GM21526 (cell line): ENCODE measurements around the gene PDE4DIP.
"Not testable (repeated sequence)": the region's sequence is repeated elsewhere in the genome, so short reads cannot be mapped to it uniquely, and the experiment has no call there.

Source experiments
- ATAC-seq: cut with Tn5 transposase; IDR thresholded peaks from one replicate; pipeline ENCODE4 v1.9.1; 2021; ENCODE audit warnings: moderate library complexity; ENCODE audit not compliant: unreplicated experiment, low FRiP score

PDE4DIP gene

DNA sequence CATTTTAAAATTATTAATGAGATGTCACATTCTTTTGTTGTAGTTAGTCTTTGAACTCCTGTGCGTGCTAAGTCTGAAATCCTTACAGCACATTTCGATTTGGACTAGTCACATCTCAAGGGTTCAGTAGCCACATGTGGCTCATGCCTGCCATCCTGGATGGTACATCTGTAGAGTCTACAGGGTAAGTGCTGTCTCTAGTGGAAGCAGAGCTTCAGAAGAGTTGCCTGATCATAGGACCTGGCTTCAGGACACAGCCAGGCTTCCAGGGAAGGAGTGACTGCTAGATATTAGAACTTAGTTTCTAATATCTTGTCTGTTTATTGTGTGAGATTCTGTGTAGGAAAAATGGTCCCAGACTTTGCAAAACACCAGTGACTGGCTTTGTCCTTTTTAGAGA, 72.0 kb downstream of the PDE4DIP start:
- ATAC-seq: not testable (repeated sequence)

DNA sequence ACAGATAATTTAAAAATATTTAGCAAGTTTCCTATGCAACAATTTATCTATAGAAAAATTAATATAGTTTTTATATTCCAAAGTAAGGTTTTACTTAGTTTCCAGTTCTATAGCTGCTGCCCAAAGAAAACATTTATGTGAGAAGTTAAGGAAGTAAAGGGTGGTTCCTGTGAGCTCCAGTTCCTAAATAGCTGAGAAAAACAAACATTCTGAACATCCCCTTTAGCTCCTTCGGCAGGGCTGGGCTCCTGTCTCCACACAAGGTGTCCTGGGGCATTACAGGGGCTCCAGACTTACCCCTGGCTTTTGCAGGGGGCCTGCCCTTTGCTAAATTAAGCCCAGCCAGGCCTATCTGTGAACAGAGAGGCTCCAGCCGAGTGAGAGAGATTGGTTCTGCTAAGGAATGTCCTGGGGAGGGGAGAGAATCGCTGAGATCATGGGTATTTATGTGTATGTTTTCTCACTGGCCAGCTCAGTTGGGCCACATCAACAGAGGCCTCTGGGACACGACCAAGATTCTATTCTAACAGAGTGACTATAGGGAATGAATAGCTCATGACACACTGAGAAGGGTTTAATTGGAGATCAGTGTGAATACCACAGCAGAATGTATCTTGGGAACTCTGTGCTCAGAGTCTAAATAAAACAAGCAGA, 72.6 kb downstream of the PDE4DIP start:
- not testable (repeated sequence) for ATAC-seq

DNA sequence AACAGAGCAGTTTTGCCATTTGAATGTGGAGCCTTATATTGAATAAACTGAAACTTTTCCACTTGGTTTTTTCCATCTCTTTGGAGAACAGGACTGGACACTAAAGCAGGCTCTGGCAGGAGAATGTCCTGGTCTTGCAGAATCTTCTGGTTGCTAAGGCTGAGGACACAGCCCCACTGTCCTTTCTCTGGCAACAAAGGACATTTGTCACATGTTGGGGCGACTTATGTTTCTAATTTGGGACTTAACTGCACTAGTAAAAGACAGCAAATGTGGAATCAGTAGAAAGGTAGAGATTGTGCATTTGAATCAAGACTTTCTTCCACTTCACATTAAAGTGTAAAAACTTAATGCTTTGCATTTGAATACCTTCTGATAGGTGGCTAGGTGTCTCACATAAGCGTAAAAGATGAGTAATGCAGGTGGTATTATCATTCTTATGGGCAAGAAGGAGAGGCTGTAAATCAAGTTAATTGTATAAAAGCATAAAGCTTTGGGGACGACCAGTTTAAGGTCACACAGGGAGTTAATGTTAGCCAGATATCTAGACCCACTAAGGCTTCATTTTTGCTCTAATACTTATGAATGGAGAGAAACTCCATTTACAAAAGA, 74.7 kb downstream of the PDE4DIP start:
- not testable (repeated sequence) for ATAC-seq

DNA sequence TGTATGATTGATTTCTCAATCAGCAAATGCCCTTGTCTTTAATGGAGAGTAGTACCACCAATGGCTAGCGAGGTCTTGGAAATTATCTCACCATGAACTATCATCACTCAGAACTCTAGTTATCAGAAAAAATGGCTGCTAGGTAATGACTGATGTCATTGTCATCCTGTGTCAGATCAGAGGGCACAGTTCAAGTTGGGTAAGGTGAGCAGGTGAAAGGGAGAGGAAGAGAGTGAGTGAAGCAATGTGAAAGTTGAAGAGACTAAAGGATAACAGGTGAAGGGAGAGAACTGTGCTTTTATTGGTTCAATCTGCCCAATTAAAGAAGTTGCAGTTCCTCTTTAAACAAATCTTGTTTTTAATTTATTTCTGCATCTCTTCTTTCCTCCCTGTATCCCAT, 76.8 kb downstream of the PDE4DIP start:
- not testable (repeated sequence) for ATAC-seq

DNA sequence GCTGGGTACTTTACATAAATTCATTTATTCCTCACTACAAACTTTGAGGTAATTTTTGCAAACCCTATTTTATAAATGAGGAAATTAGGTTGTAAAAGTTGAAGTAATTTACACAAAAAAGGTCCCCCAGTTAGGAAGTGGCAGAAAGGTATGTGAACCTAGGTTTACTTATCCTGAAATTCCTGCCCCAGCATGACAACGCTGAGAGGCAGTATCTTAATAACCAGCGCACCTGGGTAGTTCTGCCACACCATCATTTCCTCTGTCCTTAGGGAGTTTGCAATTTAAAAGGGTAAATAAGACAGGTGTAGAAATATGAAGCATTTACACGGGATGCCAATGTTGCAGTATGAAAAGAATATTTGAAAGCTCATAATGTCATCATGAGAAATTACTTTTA, 79.6 kb downstream of the PDE4DIP start:
- not testable (repeated sequence) for ATAC-seq

DNA sequence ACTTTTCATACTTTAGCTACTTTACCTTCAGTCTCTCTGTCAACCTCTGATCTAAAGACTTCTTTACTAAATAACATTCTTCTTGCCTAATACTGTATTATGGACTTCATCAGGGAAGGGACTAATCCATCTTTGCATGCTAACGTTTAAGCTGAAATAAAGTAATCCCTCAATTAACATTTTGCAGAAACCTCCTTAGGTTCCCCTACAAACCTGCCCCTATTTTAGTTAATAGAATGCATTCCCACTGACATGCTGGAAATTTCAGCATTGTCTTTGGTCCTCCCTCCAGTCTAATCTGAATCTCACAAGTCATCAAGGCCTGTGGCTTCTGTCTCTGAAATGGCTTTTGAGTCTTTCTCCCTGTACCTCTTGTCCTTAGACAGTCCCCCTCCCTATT, 83.4 kb downstream of the PDE4DIP start:
- ATAC-seq: not testable (repeated sequence)

DNA sequence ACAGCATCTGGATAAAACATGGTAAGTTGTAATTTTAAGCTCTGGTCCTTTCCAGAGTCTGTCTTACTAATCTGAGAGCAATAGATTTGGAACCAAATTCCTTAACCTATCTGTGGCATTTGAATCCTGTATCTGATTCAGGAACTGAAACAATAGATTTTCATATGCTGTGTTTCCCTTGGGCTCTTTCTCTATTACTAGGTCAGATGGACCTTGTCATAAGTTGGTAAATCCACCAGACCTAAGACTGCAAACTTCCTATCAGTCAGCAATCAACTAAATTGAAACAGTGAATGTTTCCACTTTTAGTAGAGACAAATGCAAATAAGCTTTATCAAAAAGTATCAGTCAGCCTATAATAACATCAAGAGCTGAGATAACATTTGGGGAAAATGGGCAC, 85.0 kb downstream of the PDE4DIP start:
- ATAC-seq: not testable (repeated sequence)

DNA sequence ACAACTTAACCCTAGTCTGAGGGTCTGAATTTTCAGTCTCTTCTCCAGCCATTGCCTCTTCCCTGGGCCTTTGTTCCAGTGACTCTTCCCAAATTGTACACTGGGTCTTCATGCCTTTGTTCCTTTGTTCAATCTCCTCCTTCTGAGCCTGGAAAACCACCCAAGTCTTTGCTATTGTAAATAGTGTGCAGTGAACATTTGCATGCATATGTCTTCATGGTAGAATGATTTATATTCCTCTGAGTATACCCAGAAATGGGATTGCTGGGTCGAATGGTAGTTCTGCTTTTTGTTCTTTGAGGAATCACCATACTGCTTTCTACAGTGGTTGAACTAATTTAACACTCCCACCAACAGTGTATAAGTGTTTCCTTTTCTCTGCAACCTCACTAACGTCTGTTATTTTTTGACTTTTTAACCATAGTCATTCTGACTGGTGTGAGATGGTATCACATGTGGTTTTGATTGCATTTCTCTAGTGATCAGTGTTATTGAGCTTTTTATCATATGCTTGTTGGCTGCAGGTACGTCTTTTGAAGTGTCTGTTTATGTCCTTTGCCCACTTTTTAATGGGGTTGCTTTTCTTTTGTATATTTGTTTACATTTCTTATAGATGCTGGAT, 91.3 kb downstream of the PDE4DIP start:
- not testable (repeated sequence) for ATAC-seq

DNA sequence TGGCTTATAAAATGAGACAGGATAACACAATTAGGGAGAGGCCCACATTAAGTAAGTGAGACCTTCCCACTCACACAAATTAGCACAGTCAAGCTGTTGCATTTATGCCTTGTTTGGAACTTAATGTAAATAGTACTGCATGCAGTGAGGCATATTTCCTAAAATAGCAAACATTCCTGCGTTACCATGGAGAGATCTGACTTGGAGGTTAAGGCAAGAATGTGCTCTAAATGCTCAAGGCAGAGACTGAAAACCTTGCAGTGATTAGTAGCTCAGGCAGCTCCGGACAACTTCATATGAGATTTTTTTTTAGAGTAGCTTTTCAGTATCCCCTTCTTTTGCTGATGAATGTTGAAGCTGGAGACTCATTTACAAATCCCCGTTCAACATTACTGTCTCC, 98.7 kb downstream of the PDE4DIP start:
- ATAC-seq: not testable (repeated sequence)

DNA sequence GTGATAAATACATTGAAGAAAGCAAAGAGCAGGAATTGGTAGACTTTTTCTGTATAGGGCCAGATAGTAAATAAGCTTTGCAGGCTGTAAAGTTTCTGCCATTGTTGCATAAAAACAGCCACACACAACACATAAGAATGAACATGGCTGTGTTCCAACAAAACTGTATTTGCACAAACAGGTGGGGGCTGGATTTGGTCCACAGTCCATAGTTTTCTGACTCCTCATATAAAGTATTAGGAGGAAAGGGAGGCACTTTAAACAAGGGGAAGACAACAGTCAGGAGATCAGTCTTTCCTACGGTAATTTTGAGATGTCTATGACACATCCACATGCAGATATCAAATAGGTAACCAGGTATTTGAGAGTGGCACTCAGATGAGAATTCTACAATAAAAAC, 100.9 kb downstream of the PDE4DIP start:
- not testable (repeated sequence) for ATAC-seq

DNA sequence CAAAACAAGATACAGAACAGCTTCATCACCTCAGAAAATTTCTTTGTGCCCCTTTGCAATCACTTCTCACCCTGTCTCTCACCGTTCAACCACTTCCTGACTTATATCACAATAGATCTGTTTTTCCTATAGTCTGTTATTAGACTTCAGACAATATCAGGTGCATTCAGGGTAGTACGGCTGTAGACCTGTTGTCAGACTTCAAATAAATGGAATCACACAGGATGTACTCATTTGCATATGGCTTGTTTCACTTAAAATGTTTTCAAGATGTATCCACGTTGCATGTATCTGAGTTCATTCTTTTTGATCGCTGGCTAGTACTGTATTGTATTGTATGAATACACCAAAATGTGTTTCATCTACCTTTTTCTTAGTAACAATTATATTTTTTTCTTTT, 104.5 kb downstream of the PDE4DIP start:
- ATAC-seq: not testable (repeated sequence)

DNA sequence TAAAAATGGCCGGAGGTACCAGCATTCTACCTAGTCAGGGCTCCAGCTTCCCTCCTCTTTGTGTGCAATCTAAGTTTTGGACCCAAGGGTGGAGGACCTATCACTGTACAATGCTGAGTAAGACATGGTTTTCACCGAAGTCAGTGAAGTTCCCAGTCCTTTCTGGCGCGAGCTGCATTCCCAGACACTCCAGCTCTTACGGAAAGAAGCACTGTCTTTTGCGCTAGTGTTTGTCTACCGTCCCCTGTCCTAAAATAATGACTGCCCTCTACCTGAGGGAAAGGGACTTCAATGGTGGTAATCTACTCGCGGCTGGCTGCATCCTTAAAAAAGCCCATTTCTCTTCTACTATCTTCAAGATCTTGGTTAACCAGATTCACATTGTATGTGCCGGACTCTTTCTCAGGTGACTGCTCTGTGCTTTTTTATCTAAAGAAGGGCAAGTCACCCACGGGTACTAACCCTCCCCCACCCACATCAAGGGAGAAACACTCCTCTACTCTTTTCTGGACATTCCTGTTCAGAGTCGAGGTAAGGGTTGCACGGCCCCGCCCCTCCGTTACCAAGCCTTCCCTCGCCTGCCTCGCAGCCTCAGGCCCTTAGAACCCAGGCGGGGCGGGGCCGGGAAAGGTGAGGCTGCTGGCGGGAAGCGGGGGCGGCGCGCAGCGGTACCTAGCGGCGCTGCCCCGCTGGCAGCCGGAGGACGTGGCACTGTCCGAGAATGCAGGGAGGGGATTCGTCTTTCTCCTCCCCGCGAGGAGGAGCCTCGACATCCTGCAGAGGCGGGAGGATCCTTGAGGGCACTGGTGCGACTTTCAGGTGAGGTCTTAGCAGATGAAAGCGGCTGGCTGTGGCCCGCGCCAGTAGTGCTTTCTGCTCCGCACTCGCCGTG, 107.4 kb downstream of the PDE4DIP start:
- ATAC-seq: peak; percentile 53

DNA sequence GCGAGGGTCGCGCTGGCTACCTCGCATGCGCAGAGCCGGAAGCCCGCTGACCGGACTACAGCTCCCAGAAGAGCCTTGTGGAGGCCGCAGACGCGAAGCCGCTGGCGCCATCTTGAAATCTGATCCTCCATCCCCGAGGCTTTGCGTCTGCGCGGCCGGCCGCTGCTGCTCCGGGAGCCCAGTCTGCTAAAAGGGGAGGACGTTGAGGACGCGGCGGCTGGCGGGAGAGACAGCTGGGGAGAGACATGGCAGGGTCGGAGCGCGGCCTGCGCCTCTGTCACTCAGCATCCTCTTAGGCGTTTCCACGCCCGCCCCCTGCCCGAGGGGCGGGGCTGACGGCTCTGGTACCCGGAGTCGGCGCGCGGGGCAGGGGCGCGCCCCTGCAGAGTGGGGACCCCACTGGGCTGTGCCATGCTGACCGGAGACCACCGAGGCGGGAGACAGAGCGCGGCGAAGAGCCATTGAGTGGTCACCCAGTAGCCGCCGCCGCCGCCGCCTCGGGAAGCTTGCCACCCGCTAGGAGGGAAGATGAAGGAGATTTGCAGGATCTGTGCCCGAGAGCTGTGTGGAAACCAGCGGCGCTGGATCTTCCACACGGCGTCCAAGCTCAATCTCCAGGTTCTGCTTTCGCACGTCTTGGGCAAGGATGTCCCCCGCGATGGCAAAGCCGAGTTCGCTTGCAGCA, 108.2 kb downstream of the PDE4DIP start:
- ATAC-seq: peak; percentile 77

DNA sequence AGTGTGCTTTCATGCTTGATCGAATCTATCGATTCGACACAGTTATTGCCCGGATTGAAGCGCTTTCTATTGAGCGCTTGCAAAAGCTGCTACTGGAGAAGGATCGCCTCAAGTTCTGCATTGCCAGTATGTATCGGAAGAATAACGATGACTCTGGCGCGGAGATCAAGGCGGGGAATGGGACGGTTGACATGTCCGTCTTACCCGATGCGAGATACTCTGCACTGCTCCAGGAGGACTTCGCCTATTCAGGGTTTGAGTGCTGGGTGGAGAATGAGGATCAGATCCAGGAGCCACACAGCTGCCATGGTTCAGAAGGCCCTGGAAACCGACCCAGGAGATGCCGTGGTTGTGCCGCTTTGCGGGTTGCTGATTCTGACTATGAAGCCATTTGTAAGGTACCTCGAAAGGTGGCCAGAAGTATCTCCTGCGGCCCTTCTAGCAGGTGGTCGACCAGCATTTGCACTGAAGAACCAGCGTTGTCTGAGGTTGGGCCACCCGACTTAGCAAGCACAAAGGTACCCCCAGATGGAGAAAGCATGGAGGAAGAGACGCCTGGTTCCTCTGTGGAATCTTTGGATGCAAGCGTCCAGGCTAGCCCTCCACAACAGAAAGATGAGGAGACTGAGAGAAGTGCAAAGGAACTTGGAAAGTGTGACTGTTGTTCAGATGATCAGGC, 108.8 kb downstream of the PDE4DIP start:
- ATAC-seq: not testable (repeated sequence)

DNA sequence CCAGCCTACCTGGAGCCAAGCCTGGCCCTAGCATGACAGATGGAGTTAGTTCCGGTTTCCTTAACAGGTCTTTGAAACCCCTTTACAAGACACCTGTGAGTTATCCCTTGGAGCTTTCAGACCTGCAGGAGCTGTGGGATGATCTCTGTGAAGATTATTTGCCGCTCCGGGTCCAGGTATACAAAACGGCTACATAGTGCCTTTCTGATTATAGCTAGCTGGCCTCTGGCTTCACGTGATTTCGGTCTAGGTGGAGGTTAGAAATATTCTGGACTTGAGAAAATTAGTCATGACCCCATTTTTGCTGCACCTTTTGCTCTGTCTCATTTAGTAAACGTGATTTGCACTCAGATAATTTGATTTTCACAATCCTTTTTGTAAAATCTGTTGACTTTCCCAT, 109.5 kb downstream of the PDE4DIP start:
- ATAC-seq: not testable (repeated sequence)

DNA sequence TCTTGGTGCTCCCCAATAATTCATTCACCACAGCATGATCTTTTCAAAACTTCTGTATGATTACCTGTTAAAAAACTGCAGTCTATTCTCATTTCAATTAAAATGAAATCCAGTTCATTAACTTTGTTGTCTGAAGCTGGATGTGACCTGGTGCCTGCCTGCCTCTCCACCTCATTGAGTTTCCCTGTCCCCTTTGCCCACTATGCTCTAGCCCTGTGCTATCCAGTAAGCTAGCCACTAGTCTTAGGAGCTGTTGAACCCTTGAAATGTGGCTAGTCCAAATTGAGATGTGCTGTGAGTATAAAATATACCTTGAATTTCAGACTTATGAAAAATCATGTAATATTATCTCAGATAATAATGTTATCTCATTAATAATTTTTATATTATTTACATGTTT, 114.1 kb downstream of the PDE4DIP start:
- not testable (repeated sequence) for ATAC-seq

DNA sequence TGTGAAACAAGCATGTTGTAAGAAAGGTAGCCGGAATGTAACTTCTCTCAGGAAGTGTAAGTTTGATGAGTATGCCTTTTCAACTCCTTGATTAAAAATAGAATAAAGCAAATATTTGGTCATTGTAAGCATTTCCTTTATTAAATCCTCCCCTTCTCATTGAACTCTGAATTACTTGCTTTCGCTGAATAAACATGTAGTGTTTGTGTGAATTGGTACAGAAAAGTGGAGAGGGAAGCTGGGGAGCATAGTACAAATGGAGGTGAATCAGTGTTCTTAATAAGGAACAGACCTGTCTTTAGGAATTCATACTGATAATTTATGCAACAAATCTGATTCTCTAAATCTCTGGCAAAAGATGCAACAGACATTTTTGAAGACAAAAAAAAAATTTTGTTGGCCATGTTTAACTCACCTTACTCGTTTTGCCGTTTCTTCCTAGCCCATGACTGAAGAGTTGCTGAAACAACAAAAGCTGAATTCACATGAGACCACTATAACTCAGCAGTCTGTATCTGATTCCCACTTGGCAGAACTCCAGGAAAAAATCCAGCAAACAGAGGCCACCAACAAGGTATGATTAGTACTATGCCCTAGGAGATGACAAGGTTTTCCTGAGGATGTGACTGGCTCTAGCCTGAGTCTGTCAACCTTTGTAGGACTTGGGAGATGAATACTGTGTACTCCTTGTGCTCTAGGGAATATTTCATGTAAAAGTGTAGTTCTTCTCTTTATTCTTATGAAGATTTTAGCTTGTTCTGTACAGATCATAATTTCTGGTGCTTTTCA, 116.2 kb downstream of the PDE4DIP start:
- ATAC-seq: not testable (repeated sequence)

DNA sequence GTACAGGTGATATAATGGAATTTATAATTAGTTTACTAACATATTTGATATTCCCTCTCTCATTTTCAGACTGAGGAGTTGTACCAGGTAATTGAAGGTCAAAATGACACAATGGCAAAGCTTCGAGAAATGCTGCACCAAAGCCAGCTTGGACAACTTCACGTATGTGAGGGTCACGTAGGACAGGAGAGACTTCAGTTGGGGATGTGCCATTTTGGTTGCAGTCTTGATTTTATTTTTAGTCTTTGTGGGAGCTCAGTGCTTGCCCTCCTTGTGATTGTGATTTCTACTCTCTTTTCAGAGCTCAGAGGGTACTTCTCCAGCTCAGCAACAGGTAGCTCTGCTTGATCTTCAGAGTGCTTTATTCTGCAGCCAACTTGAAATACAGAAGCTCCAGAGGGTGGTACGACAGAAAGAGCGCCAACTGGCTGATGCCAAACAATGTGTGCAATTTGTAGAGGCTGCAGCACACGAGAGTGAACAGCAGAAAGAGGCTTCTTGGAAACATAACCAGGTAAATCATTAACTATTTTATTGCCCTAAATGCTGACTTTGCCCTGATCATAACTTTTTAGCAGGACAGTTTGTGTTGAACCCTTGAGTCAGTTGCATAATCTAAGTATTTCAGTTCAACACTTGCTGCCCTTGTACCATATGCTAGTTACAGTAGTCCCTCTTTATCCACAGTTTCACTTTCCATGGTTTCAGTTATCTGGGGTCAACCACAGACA, 118.1 kb downstream of the PDE4DIP start:
- ATAC-seq: not testable (repeated sequence)
